HCT116 (cell line): ENCODE results near the gene FGD3. TPM values are rescaled to one million over a fixed set of nuclear protein-coding genes. Genes with fewer than 3 reads are reported as not detected.

ENCODE experiments used
- ATAC-seq: fragments of 200-7000 bp; cut with Tn5 transposase; 2 replicates; pipeline ENCODE4 v1.9.1; 2020; ENCODE audit warnings: mild to moderate bottlenecking, moderate library complexity
- BruUV-seq: library from RNA; stranded (reverse); fragments of 400-500 nt; replicated peaks from 2 replicates; lab custom pipeline; 2021; lab: Mats Ljungman, UMichigan
- CTCF ChIA-PET: fragments of 300-600 bp; sonication (Branson Sonifier 250); formaldehyde crosslinking; loops from one replicate; lab custom pipeline; 2021; ENCODE audit warnings: antibody characterized with exemption; lab: Charles Lee
- POLR2A ChIA-PET: fragments of 300-600, 350-600 bp; sonication (Branson Sonifier 250); formaldehyde crosslinking; loops from one replicate; lab custom pipeline; 2021; ENCODE audit warnings: antibody characterized with exemption; lab: Charles Lee
- RAD21 ChIA-PET, 2 experiments: fragments of 300-600 bp; sonication (Branson Sonifier 250); formaldehyde crosslinking; loops; one replicate each; lab custom pipeline; 2023; ENCODE audit warnings: low total read pairs in 2 of 2; ENCODE audit not compliant: uncharacterized antibody in 2 of 2, unreplicated experiment in 2 of 2, low non-redundant PET in 1 of 2; lab: Charles Lee
- DNase-seq: peaks from one replicate; pipeline ENCODE4 v3.0.0-alpha.2; 2010; ENCODE audit warnings: low read depth, low spot score
- H2AFZ ChIP-seq: fragments of 200-600 bp; shearing (Covaris generic), sonication (generic); 2 replicates; pipeline ENCODE4 v1.6.1; 2017; ENCODE audit warnings: low read depth, mixed run types, mixed read lengths, antibody characterized with exemption, low read length; ENCODE audit not compliant: poor library complexity, severe bottlenecking
- H3K27ac ChIP-seq: 2 replicates; pipeline ENCODE4 v1.5.1; 2012; ENCODE audit warnings: low read depth, low read length
- H3K27me3 ChIP-seq: fragments of 200-600 bp; sonication (generic); 2 replicates; pipeline ENCODE4 v1.6.1; 2016; ENCODE audit warnings: mixed run types, low read length, mixed read lengths; ENCODE audit not compliant: insufficient read depth
- H3K36me3 ChIP-seq, 2 experiments: fragments of 200-500 bp in 1 of 2; fragments of 200-600 bp in 1 of 2; sonication (Bioruptor generic) in 1 of 2; sonication (generic) in 1 of 2; 2 replicates each; pipeline versions ENCODE4 v1.5.1 to v1.6.1; 2014 to 2016; ENCODE audit warnings: low read length in 2 of 2, inconsistent platforms in 1 of 2, mixed read lengths in 1 of 2, mixed run types in 1 of 2; ENCODE audit not compliant: insufficient read depth in 2 of 2, control insufficient read depth in 1 of 2
- H3K4me1 ChIP-seq, 2 experiments: fragments of 200-600 bp in 1 of 2; sonication (generic) in 1 of 2; 2 replicates each; pipeline versions ENCODE4 v1.5.1 to v1.6.1; 2012 to 2017; ENCODE audit warnings: low read length in 2 of 2, inconsistent platforms in 1 of 2, mild to moderate bottlenecking in 1 of 2, mixed read lengths in 1 of 2, mixed run types in 1 of 2, moderate library complexity in 1 of 2; ENCODE audit not compliant: insufficient read depth in 2 of 2, control insufficient read depth in 1 of 2
- H3K4me2 ChIP-seq: fragments of 200-600 bp; sonication (generic); 2 replicates; pipeline ENCODE4 v1.6.1; 2017; ENCODE audit warnings: mixed run types, low read length, mixed read lengths
- H3K4me3 ChIP-seq, 2 experiments: fragments of 200-600 bp in 1 of 2; sonication (generic) in 1 of 2; replicated peaks in 1 of 2; 2 replicates each; pipeline ENCODE4 v1.5.1; 2011 to 2016; ENCODE audit warnings: low read length in 2 of 2, control low read depth in 1 of 2, low read depth in 1 of 2, mild to moderate bottlenecking in 1 of 2, mixed read lengths in 1 of 2, mixed run types in 1 of 2
- H3K79me2 ChIP-seq: fragments of 200-600 bp; sonication (generic); 2 replicates; pipeline ENCODE4 v1.6.1; 2017; ENCODE audit warnings: mild to moderate bottlenecking, mixed run types, low read length, moderate library complexity, mixed read lengths; ENCODE audit not compliant: insufficient read depth
- H3K9ac ChIP-seq: fragments of 200-600 bp; sonication (generic); 2 replicates; pipeline ENCODE4 v1.6.1; 2016; ENCODE audit warnings: low read length, mixed read lengths
- H3K9me2 ChIP-seq: fragments of 200-600 bp; sonication (generic), shearing (Covaris generic); 2 replicates; pipeline ENCODE4 v1.6.1; 2017; ENCODE audit warnings: mixed run types, mild to moderate bottlenecking, moderate library complexity; ENCODE audit not compliant: insufficient read depth
- H3K9me3 ChIP-seq, 2 experiments: fragments of 200-500 bp in 1 of 2; fragments of 200-600 bp in 1 of 2; sonication (Bioruptor generic) in 1 of 2; sonication (generic) in 1 of 2; 2 replicates each; pipeline ENCODE4 v1.6.1; 2014 to 2017; ENCODE audit warnings: low read length in 2 of 2, mixed read lengths in 2 of 2, inconsistent platforms in 1 of 2, low read depth in 1 of 2, mild to moderate bottlenecking in 1 of 2, mixed run types in 1 of 2, moderate library complexity in 1 of 2; ENCODE audit not compliant: control insufficient read depth in 1 of 2, insufficient read depth in 1 of 2
- H4K20me1 ChIP-seq: fragments of 200-600 bp; sonication (generic), shearing (Covaris generic); 2 replicates; pipeline ENCODE4 v1.6.1; 2017; ENCODE audit warnings: mixed run types, mild to moderate bottlenecking, moderate library complexity; ENCODE audit not compliant: insufficient read depth
- ATF3 ChIP-seq: IDR thresholded peaks from 2 replicates; pipeline ENCODE4 v1.6.1; 2012
- CTCF ChIP-seq, 3 experiments: fragments of 200-600 bp in 1 of 3; sonication (generic) in 1 of 3; IDR thresholded peaks in 2 of 3; conservative IDR thresholded peaks in 1 of 3; 2 replicates each; pipeline ENCODE4 v1.5.1; 2012 to 2017; ENCODE audit warnings: low read depth in 2 of 3, low read length in 2 of 3, antibody characterized with exemption in 1 of 3, borderline replicate concordance in 1 of 3, control low read depth in 1 of 3, mild to moderate bottlenecking in 1 of 3, mixed read lengths in 1 of 3, mixed run types in 1 of 3, moderate library complexity in 1 of 3; ENCODE audit not compliant: insufficient read depth in 1 of 3
- ELF1 ChIP-seq: IDR thresholded peaks from 2 replicates; pipeline ENCODE4 v1.6.1; 2012; ENCODE audit warnings: low read depth, borderline replicate concordance
- EZH2 ChIP-seq: fragments of 200-600 bp; sonication (generic); IDR thresholded peaks from 2 replicates; pipeline ENCODE4 v1.6.1; 2017; ENCODE audit warnings: antibody characterized with exemption, mixed run types
- FOSL1 ChIP-seq: IDR thresholded peaks from 2 replicates; pipeline ENCODE4 v1.6.1; 2012; ENCODE audit warnings: low read depth
- MAX ChIP-seq: IDR thresholded peaks from 2 replicates; pipeline ENCODE4 v1.6.1; 2012
- POLR2A ChIP-seq: IDR thresholded peaks from 2 replicates; pipeline ENCODE4 v1.7.0; 2011; ENCODE audit warnings: borderline replicate concordance; ENCODE audit not compliant: insufficient read depth, insufficient read length; ENCODE audit errors: extremely low read depth
- RAD21 ChIP-seq: IDR thresholded peaks from 2 replicates; pipeline ENCODE4 v1.6.1; 2012; ENCODE audit warnings: low read depth, mild to moderate bottlenecking
- SRF ChIP-seq: IDR thresholded peaks from 2 replicates; pipeline ENCODE4 v1.6.1; 2012; ENCODE audit warnings: low read depth
- ZNF274 ChIP-seq: fragments of 200-500 bp; sonication (Bioruptor generic); IDR thresholded peaks from 2 replicates; pipeline ENCODE4 v1.6.1; 2014; ENCODE audit warnings: mild to moderate bottlenecking, low read depth, low read length, inconsistent platforms
- intact Hi-C: fragments of 100-400 bp; cut with micrococcal nuclease; formaldehyde crosslinking; loops from 2 replicates; pipeline ENCODE4 v1.10.0; 2022
- total RNA-seq: library from RNA; stranded (reverse); gene quantifications from one replicate; pipeline ENCODE4 v1.2.1, GENCODE V29; 2021; ENCODE audit not compliant: unreplicated experiment

Gene FGD3
- total RNA-seq, 1 experiment from 2014 or later = 3.3 TPM

GRCh38 chr9:92917176-92917800 is 30.0 kb upstream of the FGD3 start:
- H3K9ac ChIP-seq = no peak overlapping the region
- H3K9me2 ChIP-seq = no peaks in the 10 kb centered on the region
- POLR2A ChIA-PET = no interaction called here
- DNase-seq (no peak), ATAC-seq (peak; percentile 32)
- RAD21 ChIA-PET = no interaction called here
- intact Hi-C loops = no loop called here
- no TSS peak for BruUV-seq
- no peak overlapping the region for H3K27ac ChIP-seq
- H3K36me3 ChIP-seq = no peaks in the 10 kb centered on the region
- H3K79me2 ChIP-seq = no peaks in the 10 kb centered on the region
- H4K20me1 ChIP-seq = no peaks in the 10 kb centered on the region
- no peaks in the 10 kb centered on the region for H3K9me3 ChIP-seq
- TF ChIP-seq RAD21 = no peak
- no peak for TF ChIP-seq POLR2A
- TF ChIP-seq ELF1 = no peak
- TF ChIP-seq SRF = no peak
- no peak for TF ChIP-seq FOSL1
- TF ChIP-seq ZNF274 = no peak
- no peak for TF ChIP-seq ATF3
- TF ChIP-seq EZH2 = no peak
- no peak for TF ChIP-seq MAX
- no peak for TF ChIP-seq CTCF (IDR thresholded peaks at IDR 0.05 in 2 of 3, conservative IDR thresholded peaks at IDR 0.05 in 1 of 3; ENCODE audit: borderline replicate concordance in 1 of 3, insufficient read depth in 1 of 3, low read depth in 2 of 3, low read length in 2 of 3)
- no peaks in the 10 kb centered on the region for H3K27me3 ChIP-seq
- no peak overlapping the region for H2AFZ ChIP-seq
- H3K4me3 ChIP-seq = no peak overlapping the region
- no peak overlapping the region for H3K4me2 ChIP-seq
- H3K4me1 ChIP-seq = no peaks in the 10 kb centered on the region
- CTCF ChIA-PET = no interaction called here
